ENCODE results near the gene FADS2. TPM values are rescaled to one million over a fixed set of nuclear protein-coding genes. Genes with fewer than 3 reads are reported as not detected.
"Not testable (repeated sequence)": the region's sequence is repeated elsewhere in the genome, so short reads cannot be mapped to it uniquely, and the experiment has no call there.

FADS2 gene
- total RNA-seq, 1 donor from 2014 or later: 10.9 TPM

DNA sequence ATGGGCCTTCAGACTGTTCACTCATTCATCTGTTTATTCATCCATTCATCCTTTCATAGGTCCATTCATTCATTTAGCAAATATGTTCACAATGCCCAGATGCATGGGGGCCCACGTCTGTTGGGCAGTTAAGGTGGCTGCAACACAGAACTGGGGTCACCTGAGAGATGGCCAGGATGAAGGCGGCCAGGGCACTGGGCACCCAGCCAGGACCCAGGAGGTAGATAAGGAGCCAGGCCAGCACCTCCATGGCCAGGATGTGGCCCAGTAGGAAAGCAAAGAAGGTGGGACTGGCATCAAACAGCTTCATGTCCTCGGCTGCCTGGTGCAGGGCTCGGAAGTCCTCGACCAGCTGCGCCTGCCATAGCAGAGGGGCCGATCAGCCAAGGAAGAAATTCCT is 51.1 kb downstream of the FADS2 start:
- POLR2A ChIA-PET: interaction anchor here (2.5 to 4.1 kb wide), 3 partner anchors 13 to 89 kb away, joined by 11 to 63 read pairs (median 17); partner anchors contain the start of genes FADS3 and FTH1
- peaks cover 30% of the 10 kb centered on the region for H3K36me3 Mint-ChIP-seq (ENCODE audit: low read depth)
- intact Hi-C loops (cut with micrococcal nuclease): no loop called here
- DNase-seq: no peak
- peaks cover 49% of the 10 kb centered on the region for H3K4me1 Mint-ChIP-seq
- TF ChIP-seq, protein P1, sequence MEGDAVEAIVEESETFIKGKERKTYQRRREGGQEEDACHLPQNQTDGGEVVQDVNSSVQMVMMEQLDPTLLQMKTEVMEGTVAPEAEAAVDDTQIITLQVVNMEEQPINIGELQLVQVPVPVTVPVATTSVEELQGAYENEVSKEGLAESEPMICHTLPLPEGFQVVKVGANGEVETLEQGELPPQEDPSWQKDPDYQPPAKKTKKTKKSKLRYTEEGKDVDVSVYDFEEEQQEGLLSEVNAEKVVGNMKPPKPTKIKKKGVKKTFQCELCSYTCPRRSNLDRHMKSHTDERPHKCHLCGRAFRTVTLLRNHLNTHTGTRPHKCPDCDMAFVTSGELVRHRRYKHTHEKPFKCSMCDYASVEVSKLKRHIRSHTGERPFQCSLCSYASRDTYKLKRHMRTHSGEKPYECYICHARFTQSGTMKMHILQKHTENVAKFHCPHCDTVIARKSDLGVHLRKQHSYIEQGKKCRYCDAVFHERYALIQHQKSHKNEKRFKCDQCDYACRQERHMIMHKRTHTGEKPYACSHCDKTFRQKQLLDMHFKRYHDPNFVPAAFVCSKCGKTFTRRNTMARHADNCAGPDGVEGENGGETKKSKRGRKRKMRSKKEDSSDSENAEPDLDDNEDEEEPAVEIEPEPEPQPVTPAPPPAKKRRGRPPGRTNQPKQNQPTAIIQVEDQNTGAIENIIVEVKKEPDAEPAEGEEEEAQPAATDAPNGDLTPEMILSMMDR (IDR thresholded peaks at IDR 0.05): no peak
- H3K9me3 Mint-ChIP-seq: no peaks in the 10 kb centered on the region
- H3K27me3 Mint-ChIP-seq: no peaks in the 10 kb centered on the region
- H3K4me3 Mint-ChIP-seq: no peak overlapping the region
- CTCF ChIA-PET: interaction anchor here (0.9 to 6.9 kb wide), 4 partner anchors 9 to 202 kb away, joined by 3 to 67 read pairs (median 10); partner anchors contain the start of gene FADS3
- H3K27ac Mint-ChIP-seq: no peak overlapping the region
- ATAC-seq (ENCODE audit: low read depth): no peak

DNA sequence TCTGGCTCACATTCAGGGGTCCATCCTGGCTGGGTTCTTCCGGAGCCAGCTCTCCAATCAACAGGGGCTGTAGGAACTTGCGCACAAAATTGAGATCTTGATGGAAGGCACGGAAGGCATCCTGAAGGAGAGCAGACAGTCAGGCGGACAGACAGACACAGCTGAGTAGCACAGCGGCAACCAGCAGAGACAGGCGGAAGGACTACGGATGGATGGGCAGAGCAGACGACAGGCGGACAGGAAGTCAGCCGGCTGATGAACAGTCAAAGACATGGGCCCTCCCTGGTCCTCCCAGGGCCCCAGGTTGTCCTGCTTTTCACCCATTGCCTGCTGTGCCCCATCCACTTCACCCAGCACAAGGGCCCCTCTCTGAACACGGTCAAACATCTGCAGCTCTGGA is 51.9 kb downstream of the FADS2 start:
- no peaks in the 10 kb centered on the region for H3K9me3 Mint-ChIP-seq
- intact Hi-C loops (cut with micrococcal nuclease): loop anchor here (1.0 to 2.0 kb wide), 3 partner anchors 9 to 19 kb away; partner anchors contain the start of gene FADS3

DNA sequence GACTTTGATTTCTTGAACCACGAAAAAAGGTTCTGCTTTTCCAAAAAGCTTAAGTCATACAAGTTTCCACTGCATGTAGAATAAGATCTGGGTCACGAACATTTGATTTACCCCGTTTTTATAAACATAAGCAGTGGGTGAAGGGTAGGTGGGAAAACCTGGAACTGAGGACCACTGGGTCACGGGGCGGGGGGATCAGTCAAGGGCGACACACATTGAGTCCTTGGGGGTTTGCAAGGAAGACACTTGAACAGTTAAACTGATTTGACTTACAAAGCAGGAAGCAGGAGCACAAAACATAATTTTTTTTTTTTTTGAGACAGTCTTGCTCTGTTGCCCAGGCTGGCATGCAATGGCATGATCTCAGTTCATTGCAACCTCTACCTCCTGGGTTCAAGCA is 52.4 kb downstream of the FADS2 start:
- TF ChIP-seq, protein P1 (IDR thresholded peaks at IDR 0.05): no peak
- ATAC-seq (ENCODE audit: low read depth) (peak; percentile 85), DNase-seq (peak; percentile 38)
- no peaks in the 10 kb centered on the region for H3K9me3 Mint-ChIP-seq
- intact Hi-C loops (cut with micrococcal nuclease): loop anchor here (1.0 to 2.0 kb wide), 3 partner anchors 9 to 18 kb away; partner anchors contain the start of gene FADS3
- H3K4me3 Mint-ChIP-seq: peak overlapping the region; percentile 85
- H3K4me1 Mint-ChIP-seq: peaks cover 51% of the 10 kb centered on the region
- peaks cover 24% of the 10 kb centered on the region for H3K36me3 Mint-ChIP-seq (ENCODE audit: low read depth)
- ChIA-PET POLR2A (interaction anchor here (1.0 to 4.1 kb wide), 9 partner anchors 11 to 88 kb away, joined by 3 to 63 read pairs (median 6); partner anchors contain the start of genes FADS2, FADS3, FEN1 and FTH1), CTCF (interaction anchor here (0.6 to 6.9 kb wide), 7 partner anchors 8 to 228 kb away, joined by 3 to 67 read pairs (median 7); no protein-coding TSS in a partner anchor)
- no peaks in the 10 kb centered on the region for H3K27me3 Mint-ChIP-seq
- H3K27ac Mint-ChIP-seq: peak overlapping the region; percentile 93

More for the DNA sequence above, 51.9 kb downstream of the FADS2 start:
- TF ChIP-seq, protein P1 (IDR thresholded peaks at IDR 0.05): no peak
- CTCF ChIA-PET: interaction anchor here (0.6 to 6.9 kb wide), 7 partner anchors 11 to 228 kb away, joined by 3 to 67 read pairs (median 7); partner anchors contain the start of gene FADS3
- peak; percentile 76 for ATAC-seq (ENCODE audit: low read depth)
- Mint-ChIP-seq H3K4me3 (peak overlapping the region; percentile 85), H3K4me1 (peaks cover 50% of the 10 kb centered on the region), H3K36me3 (ENCODE audit: low read depth) (peaks cover 27% of the 10 kb centered on the region), H3K27me3 (no peaks in the 10 kb centered on the region), H3K27ac (peak overlapping the region; percentile 93)
- POLR2A ChIA-PET: interaction anchor here (1.0 to 4.1 kb wide), 8 partner anchors 12 to 88 kb away, joined by 3 to 63 read pairs (median 6); partner anchors contain the start of genes FADS2, FADS3, FEN1 and FTH1
- peak; percentile 37 for DNase-seq

DNA sequence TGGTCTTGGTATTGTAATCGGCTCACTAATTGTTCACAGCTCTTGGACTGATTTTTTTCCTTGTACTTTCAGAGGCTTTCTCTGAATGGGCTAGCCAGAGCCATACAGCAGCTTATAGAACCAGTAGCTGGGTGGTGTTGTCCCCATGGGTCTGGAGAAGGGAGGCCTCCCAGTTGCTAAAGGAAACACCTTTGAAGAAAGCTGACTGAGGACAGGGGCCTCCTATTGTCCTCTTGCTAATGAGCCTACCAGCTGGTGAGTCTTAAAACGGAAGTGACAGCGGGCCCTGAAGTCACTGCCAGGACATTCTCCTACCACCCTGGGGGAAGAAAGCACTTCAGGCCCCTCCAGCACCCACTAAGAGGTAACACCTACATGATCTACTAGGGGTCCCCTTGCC is 53.3 kb downstream of the FADS2 start:
- intact Hi-C loops (cut with micrococcal nuclease): loop anchor here (2.0 kb wide), 1 partner anchor 17 kb away; no protein-coding TSS in a partner anchor
- H3K36me3 Mint-ChIP-seq (ENCODE audit: low read depth): peaks cover 20% of the 10 kb centered on the region
- DNase-seq (no peak), ATAC-seq (ENCODE audit: low read depth) (no peak)
- H3K4me1 Mint-ChIP-seq: peaks cover 49% of the 10 kb centered on the region
- ChIA-PET CTCF (interaction anchor here (1.1 to 6.9 kb wide), 7 partner anchors 9 to 227 kb away, joined by 3 to 67 read pairs (median 7); no protein-coding TSS in a partner anchor), POLR2A (interaction anchor here (0.6 to 4.1 kb wide), 8 partner anchors 10 to 548 kb away, joined by 3 to 63 read pairs (median 6); partner anchors contain the start of genes DDB1, FADS2, FADS3 and FTH1)
- H3K4me3 Mint-ChIP-seq: peak overlapping the region; percentile 58
- peak overlapping the region; percentile 93 for H3K27ac Mint-ChIP-seq
- no peaks in the 10 kb centered on the region for H3K27me3 Mint-ChIP-seq
- no peaks in the 10 kb centered on the region for H3K9me3 Mint-ChIP-seq
- TF ChIP-seq, protein P1 (IDR thresholded peaks at IDR 0.05): no peak

DNA sequence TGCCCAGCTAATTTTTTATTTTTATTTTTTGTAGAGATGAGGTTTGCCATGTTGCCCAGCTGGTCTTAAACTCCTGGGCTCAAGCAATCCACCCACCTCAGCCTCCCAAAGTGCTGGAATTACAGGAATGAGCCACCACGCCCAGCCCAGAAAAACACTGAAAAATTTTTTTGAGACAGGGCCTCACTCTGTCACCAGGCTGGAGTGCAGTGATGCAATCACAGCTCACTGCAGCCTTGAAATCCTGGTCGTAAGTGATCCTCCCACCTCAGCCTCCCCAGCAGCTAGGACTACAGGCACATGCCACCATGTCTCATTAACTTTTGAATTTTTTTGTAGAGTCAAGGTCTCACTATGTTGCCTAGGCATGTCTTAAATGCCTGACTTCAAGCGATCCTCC is 54.2 kb downstream of the FADS2 start:
- H3K4me3 Mint-ChIP-seq; DNase-seq; H3K27ac Mint-ChIP-seq; H3K9me3 Mint-ChIP-seq; intact Hi-C loops (cut with micrococcal nuclease); H3K27me3 Mint-ChIP-seq; ATAC-seq (ENCODE audit: low read depth): not testable (repeated sequence)
- H3K4me1 Mint-ChIP-seq: peaks cover 52% of the 10 kb centered on the region
- POLR2A ChIA-PET: interaction anchor here (0.6 to 4.1 kb wide), 5 partner anchors 10 to 144 kb away, joined by 3 to 63 read pairs (median 3); partner anchors contain the start of genes FADS3 and FTH1
- CTCF ChIA-PET: interaction anchor here (1.1 to 6.9 kb wide), 4 partner anchors 8 to 199 kb away, joined by 3 to 67 read pairs (median 11); no protein-coding TSS in a partner anchor
- H3K36me3 Mint-ChIP-seq (ENCODE audit: low read depth): peaks cover 16% of the 10 kb centered on the region
